WTC11 (cell line): ENCODE measurements around the gene DAAM2. TPM values are rescaled to one million over a fixed set of nuclear protein-coding genes. Genes with fewer than 3 reads are reported as not detected.

ENCODE experiments used
- ATAC-seq: fragments of 200-7000 bp; cut with Tn5 transposase; 2 replicates; pipeline ENCODE4 v1.10.0; 2021; ENCODE audit warnings: mild to moderate bottlenecking, moderate library complexity
- CTCF ChIA-PET: fragments of 300-600 bp; sonication (Branson Sonifier 250); formaldehyde crosslinking; loops from one replicate; lab custom pipeline; 2021; ENCODE audit warnings: antibody characterized with exemption; lab: Charles Lee
- POLR2A ChIA-PET: fragments of 350-600 bp; sonication (Branson Sonifier 250); formaldehyde crosslinking; loops from one replicate; lab custom pipeline; 2021; ENCODE audit warnings: antibody characterized with exemption; lab: Charles Lee
- DNase-seq: peaks from one replicate; pipeline ENCODE4 v3.0.0; 2021; ENCODE audit warnings: low spot score
- H3K27ac Mint-ChIP-seq: 2 replicates; pipeline ENCODE4 v1.8.0; 2021; ENCODE audit warnings: mixed read lengths
- H3K27me3 Mint-ChIP-seq: 2 replicates; pipeline ENCODE4 v1.8.0; 2021; ENCODE audit warnings: low read depth, mild to moderate bottlenecking, moderate library complexity, mixed read lengths
- H3K36me3 Mint-ChIP-seq: 2 replicates; pipeline ENCODE4 v1.8.0; 2021; ENCODE audit warnings: mixed read lengths
- H3K4me1 Mint-ChIP-seq: 2 replicates; pipeline ENCODE4 v1.8.0; 2022; ENCODE audit warnings: mixed read lengths
- H3K4me3 Mint-ChIP-seq: 2 replicates; pipeline ENCODE4 v1.8.0; 2021; ENCODE audit warnings: mild to moderate bottlenecking, moderate library complexity, mixed read lengths
- H3K9me3 Mint-ChIP-seq: 2 replicates; pipeline ENCODE4 v1.8.0; 2021; ENCODE audit warnings: mixed read lengths
- AR ChIP-seq: fragments of 250-450 bp; sonication (Bioruptor Pico); IDR thresholded peaks from 2 replicates; pipeline ENCODE4 v1.9.0; 2021; ENCODE audit warnings: mild to moderate bottlenecking
- ATF6 ChIP-seq: sonication (generic); formaldehyde crosslinking; IDR thresholded peaks from 2 replicates; pipeline ENCODE4 v1.8.1; 2023; ENCODE audit warnings: mild to moderate bottlenecking, missing genetic modification reagents
- CREM ChIP-seq: sonication (generic); formaldehyde crosslinking; IDR thresholded peaks from 2 replicates; pipeline ENCODE4 v1.8.1; 2022; ENCODE audit warnings: mild to moderate bottlenecking, missing genetic modification reagents, moderate library complexity
- CTCF ChIP-seq: fragments of 200-600 bp; IDR thresholded peaks from 2 replicates; pipeline ENCODE4 v1.8.0; 2022; ENCODE audit warnings: antibody characterized with exemption
- EMX1 ChIP-seq: fragments of 250-450 bp; sonication (Bioruptor Pico); IDR thresholded peaks from 2 replicates; pipeline ENCODE4 v1.8.0; 2021; ENCODE audit warnings: mild to moderate bottlenecking
- ERG ChIP-seq: fragments of 250-450 bp; sonication (Bioruptor Pico); IDR thresholded peaks from 2 replicates; pipeline ENCODE4 v1.8.0; 2021; ENCODE audit warnings: mild to moderate bottlenecking
- FOXK1 ChIP-seq: sonication (generic); formaldehyde crosslinking; IDR thresholded peaks from 2 replicates; pipeline ENCODE4 v1.8.0; 2022; ENCODE audit warnings: mild to moderate bottlenecking, moderate library complexity, missing genetic modification reagents
- HMGA2 ChIP-seq: fragments of 250-450 bp; sonication (Bioruptor Pico); IDR thresholded peaks from 2 replicates; pipeline ENCODE4 v1.4.0; 2021; ENCODE audit warnings: mild to moderate bottlenecking, moderate library complexity
- JAZF1 ChIP-seq: fragments of 250-450 bp; sonication (Bioruptor Pico); IDR thresholded peaks from 2 replicates; pipeline ENCODE4 v1.9.0; 2021; ENCODE audit warnings: moderate library complexity, mild to moderate bottlenecking, inconsistent platforms
- KAT7 ChIP-seq: sonication (generic); formaldehyde crosslinking; IDR thresholded peaks from 2 replicates; pipeline ENCODE4 v1.8.1; 2023; ENCODE audit warnings: missing genetic modification reagents, mild to moderate bottlenecking, borderline replicate concordance
- MXD4 ChIP-seq: fragments of 250-450 bp; sonication (Bioruptor Pico); IDR thresholded peaks from 2 replicates; pipeline ENCODE4 v1.8.0; 2021; ENCODE audit warnings: mild to moderate bottlenecking, moderate library complexity, borderline replicate concordance
- NFE2L1 ChIP-seq: sonication (generic); formaldehyde crosslinking; IDR thresholded peaks from 2 replicates; pipeline ENCODE4 v1.8.1; 2023; ENCODE audit warnings: missing genetic modification reagents
- NFYB ChIP-seq: sonication (generic); formaldehyde crosslinking; conservative IDR thresholded peaks from 2 replicates; pipeline ENCODE4 v1.8.0; 2022; ENCODE audit warnings: low read depth, missing genetic modification reagents
- OVOL2 ChIP-seq: fragments of 250-450 bp; sonication (Bioruptor Pico); IDR thresholded peaks from 2 replicates; pipeline ENCODE4 v1.9.0; 2021; ENCODE audit warnings: mild to moderate bottlenecking, borderline replicate concordance
- SP1 ChIP-seq: sonication (generic); formaldehyde crosslinking; conservative IDR thresholded peaks from 2 replicates; pipeline ENCODE4 v1.8.1; 2022; ENCODE audit warnings: missing genetic modification reagents
- TCF7 ChIP-seq: sonication (generic); formaldehyde crosslinking; IDR thresholded peaks from 2 replicates; pipeline ENCODE4 v1.8.0; 2022; ENCODE audit warnings: mild to moderate bottlenecking, low read depth, missing genetic modification reagents, moderate library complexity
- ZNF263 ChIP-seq: sonication (generic); formaldehyde crosslinking; IDR thresholded peaks from 2 replicates; pipeline ENCODE4 v1.8.1; 2022; ENCODE audit warnings: low read depth, mild to moderate bottlenecking, moderate library complexity, missing genetic modification reagents
- total RNA-seq: library from RNA; stranded (reverse); gene quantifications from 3 replicates; pipeline ENCODE4 v1.2.3, GENCODE V29; 2021
- TF ChIP-seq, protein P1 (sequence below): sonication (generic); formaldehyde crosslinking; IDR thresholded peaks from 2 replicates; pipeline ENCODE4 v1.8.0; 2023; ENCODE audit warnings: mild to moderate bottlenecking, missing genetic modification reagents
- TF ChIP-seq, protein P2 (sequence below): sonication (generic); formaldehyde crosslinking; IDR thresholded peaks from 2 replicates; pipeline ENCODE4 v1.8.1; 2023; ENCODE audit warnings: mild to moderate bottlenecking, missing genetic modification reagents, moderate library complexity

The DAAM2 gene
- total RNA-seq, 1 experiment from 2014 or later: 2.0 TPM

GRCh38 chr6:39758905-39759605, 33.1 kb upstream of the DAAM2 start:
- POLR2A ChIA-PET: no interaction called here
- H3K9me3 Mint-ChIP-seq: peaks cover 5% of the 10 kb centered on the region; the same call in 1 of the 2 replicates
- no peak for TF ChIP-seq ZNF263 (CRISPR knock-in tag)
- TF ChIP-seq KAT7 (CRISPR knock-in tag): no peak
- TF ChIP-seq TCF7: no peak
- TF ChIP-seq, protein P1, sequence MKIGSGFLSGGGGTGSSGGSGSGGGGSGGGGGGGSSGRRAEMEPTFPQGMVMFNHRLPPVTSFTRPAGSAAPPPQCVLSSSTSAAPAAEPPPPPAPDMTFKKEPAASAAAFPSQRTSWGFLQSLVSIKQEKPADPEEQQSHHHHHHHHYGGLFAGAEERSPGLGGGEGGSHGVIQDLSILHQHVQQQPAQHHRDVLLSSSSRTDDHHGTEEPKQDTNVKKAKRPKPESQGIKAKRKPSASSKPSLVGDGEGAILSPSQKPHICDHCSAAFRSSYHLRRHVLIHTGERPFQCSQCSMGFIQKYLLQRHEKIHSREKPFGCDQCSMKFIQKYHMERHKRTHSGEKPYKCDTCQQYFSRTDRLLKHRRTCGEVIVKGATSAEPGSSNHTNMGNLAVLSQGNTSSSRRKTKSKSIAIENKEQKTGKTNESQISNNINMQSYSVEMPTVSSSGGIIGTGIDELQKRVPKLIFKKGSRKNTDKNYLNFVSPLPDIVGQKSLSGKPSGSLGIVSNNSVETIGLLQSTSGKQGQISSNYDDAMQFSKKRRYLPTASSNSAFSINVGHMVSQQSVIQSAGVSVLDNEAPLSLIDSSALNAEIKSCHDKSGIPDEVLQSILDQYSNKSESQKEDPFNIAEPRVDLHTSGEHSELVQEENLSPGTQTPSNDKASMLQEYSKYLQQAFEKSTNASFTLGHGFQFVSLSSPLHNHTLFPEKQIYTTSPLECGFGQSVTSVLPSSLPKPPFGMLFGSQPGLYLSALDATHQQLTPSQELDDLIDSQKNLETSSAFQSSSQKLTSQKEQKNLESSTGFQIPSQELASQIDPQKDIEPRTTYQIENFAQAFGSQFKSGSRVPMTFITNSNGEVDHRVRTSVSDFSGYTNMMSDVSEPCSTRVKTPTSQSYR (CRISPR knock-in tag): no peak
- no peak for TF ChIP-seq NFE2L1
- TF ChIP-seq EMX1 (CRISPR knock-in tag): no peak
- no peak for TF ChIP-seq FOXK1 (CRISPR knock-in tag)
- no peak for TF ChIP-seq ERG
- TF ChIP-seq, all 79 proteins: peak for 0
- H3K36me3 Mint-ChIP-seq: no peaks in the 10 kb centered on the region
- ATAC-seq (no peak), DNase-seq (no peak)
- no peak overlapping the region for H3K27ac Mint-ChIP-seq
- no peaks in the 10 kb centered on the region for H3K4me1 Mint-ChIP-seq
- no peak overlapping the region for H3K4me3 Mint-ChIP-seq
- no peaks in the 10 kb centered on the region; the same call in 1 of the 2 replicates for H3K27me3 Mint-ChIP-seq
- CTCF ChIA-PET: interaction anchor here (1.3 kb wide), 1 partner anchor 117 kb away, joined by 3 read pairs; no protein-coding TSS in a partner anchor

DNA sequence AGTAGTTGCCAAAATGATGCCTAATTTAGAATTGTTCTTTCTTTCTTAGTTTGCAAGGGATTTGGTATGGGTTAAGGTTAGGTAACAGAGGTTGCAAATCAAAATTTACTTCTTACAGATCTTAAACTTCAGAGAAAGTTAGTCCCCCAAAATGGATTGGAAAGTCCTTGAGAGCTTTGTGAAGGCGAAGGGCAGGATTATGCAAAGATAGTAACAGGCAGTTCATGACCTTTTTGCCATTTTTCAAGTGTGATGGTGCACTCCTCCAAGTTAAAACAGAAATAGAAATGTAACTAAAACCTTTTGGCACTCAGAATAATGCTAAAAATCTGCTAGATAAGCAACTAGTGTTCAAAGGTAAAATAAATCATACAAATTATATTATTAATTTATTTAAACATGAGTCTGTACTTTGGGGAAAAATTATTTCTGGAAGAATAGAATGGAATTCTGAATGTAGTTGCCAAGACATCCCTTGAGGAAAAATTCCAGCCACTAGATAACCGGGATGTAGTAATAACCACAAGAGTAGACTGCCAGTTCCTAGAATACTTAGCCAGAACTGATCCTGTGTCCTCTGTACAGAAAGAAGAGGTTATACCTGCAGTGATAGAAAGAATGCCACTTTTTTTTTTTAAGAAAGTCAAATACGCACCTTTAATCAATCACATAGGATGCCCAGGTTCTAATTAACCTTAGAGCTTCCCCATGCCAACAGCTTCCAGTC, 31.8 kb upstream of the DAAM2 start:
- no peak for TF ChIP-seq JAZF1 (CRISPR knock-in tag)
- TF ChIP-seq CREM: no peak
- TF ChIP-seq HMGA2: no peak
- no peak for TF ChIP-seq ATF6 (CRISPR knock-in tag)
- no peak for TF ChIP-seq KAT7 (CRISPR knock-in tag)
- TF ChIP-seq SP1 (CRISPR knock-in tag): no peak
- TF ChIP-seq CTCF: no peak
- TF ChIP-seq OVOL2 (CRISPR knock-in tag): no peak
- no peak for TF ChIP-seq MXD4 (CRISPR knock-in tag)
- TF ChIP-seq, protein P2, sequence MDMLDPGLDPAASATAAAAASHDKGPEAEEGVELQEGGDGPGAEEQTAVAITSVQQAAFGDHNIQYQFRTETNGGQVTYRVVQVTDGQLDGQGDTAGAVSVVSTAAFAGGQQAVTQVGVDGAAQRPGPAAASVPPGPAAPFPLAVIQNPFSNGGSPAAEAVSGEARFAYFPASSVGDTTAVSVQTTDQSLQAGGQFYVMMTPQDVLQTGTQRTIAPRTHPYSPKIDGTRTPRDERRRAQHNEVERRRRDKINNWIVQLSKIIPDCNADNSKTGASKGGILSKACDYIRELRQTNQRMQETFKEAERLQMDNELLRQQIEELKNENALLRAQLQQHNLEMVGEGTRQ: no peak
- no peak for TF ChIP-seq AR (CRISPR knock-in tag)
- TF ChIP-seq NFYB (CRISPR knock-in tag): no peak
- Mint-ChIP-seq H3K4me3 (no peak overlapping the region), H3K4me1 (no peaks in the 10 kb centered on the region), H3K27me3 (no peaks in the 10 kb centered on the region; the same call in 1 of the 2 replicates), H3K27ac (no peak overlapping the region), H3K36me3 (no peaks in the 10 kb centered on the region), H3K9me3 (peaks cover 5% of the 10 kb centered on the region; the same call in 1 of the 2 replicates)
- DNase-seq (no peak), ATAC-seq (no peak)
- POLR2A ChIA-PET: interaction anchor here (0.7 kb wide), 1 partner anchor 61 kb away, joined by 3 read pairs; no protein-coding TSS in a partner anchor
- CTCF ChIA-PET: no interaction called here
